Measurements from ENCODE around the gene KLHL10.

- TF ChIP-seq, protein P1, sequence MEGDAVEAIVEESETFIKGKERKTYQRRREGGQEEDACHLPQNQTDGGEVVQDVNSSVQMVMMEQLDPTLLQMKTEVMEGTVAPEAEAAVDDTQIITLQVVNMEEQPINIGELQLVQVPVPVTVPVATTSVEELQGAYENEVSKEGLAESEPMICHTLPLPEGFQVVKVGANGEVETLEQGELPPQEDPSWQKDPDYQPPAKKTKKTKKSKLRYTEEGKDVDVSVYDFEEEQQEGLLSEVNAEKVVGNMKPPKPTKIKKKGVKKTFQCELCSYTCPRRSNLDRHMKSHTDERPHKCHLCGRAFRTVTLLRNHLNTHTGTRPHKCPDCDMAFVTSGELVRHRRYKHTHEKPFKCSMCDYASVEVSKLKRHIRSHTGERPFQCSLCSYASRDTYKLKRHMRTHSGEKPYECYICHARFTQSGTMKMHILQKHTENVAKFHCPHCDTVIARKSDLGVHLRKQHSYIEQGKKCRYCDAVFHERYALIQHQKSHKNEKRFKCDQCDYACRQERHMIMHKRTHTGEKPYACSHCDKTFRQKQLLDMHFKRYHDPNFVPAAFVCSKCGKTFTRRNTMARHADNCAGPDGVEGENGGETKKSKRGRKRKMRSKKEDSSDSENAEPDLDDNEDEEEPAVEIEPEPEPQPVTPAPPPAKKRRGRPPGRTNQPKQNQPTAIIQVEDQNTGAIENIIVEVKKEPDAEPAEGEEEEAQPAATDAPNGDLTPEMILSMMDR (IDR thresholded peaks at IDR 0.05): no peak
- TF ChIP-seq POLR2A (IDR thresholded peaks at IDR 0.05) (no peak), EP300 (IDR thresholded peaks at IDR 0.05) (no peak)
Observed at GRCh38 chr17:41865596-41865893, 27.9 kb downstream of the KLHL10 start.

Measured in tibial nerve (tissue), 4 donors.